H7 (cell line): Measurements from ENCODE around the gene ZMAT1. TPM values are rescaled to one million over a fixed set of nuclear protein-coding genes. Genes with fewer than 3 reads are reported as not detected.

ENCODE experiments used
- total RNA-seq: library from RNA; depleted of rRNA; stranded (reverse); fragments of >200 nt; shearing (Covaris generic); gene quantifications from 2 replicates; pipeline ENCODE4 v1.2.3, GENCODE V29; 2014; rRNA removed

ZMAT1 gene
- total RNA-seq, 1 experiment from 2014 or later = 0.87 TPM

Other genes with a start within 250 kb of the ZMAT1 start
- gene TCEAL2, start 193.7 kb upstream of the ZMAT1 start, total RNA-seq = 3.2 and 7.5 TPM in 2 replicates
- not detected in 2 replicates for gene TCEAL6, start 210.5 kb upstream of the ZMAT1 start, total RNA-seq
- gene BEX5, start 223.9 kb upstream of the ZMAT1 start, total RNA-seq = 5.5 and 8.6 TPM in 2 replicates